ENCODE measurements around the gene RMI2.

Gene RMI2

GRCh38 chr16:11380836-11381235 lies 35.6 kb downstream of the RMI2 start:
- TF ChIP-seq PATZ1 (CRISPR knock-in tag; IDR thresholded peaks at IDR 0.05; ENCODE audit: borderline replicate concordance) (no peak), GLIS3 (CRISPR knock-in tag; IDR thresholded peaks at IDR 0.05) (no peak), ARNTL (CRISPR knock-in tag; IDR thresholded peaks at IDR 0.05; ENCODE audit: borderline replicate concordance, low read depth) (no peak), TCF4 (CRISPR knock-in tag; IDR thresholded peaks at IDR 0.05; ENCODE audit: borderline replicate concordance) (no peak), CSDC2 (CRISPR knock-in tag; IDR thresholded peaks at IDR 0.05) (no peak), TOX (CRISPR knock-in tag; IDR thresholded peaks at IDR 0.05; ENCODE audit: borderline replicate concordance) (no peak), ZNF70 (CRISPR knock-in tag; IDR thresholded peaks at IDR 0.05) (no peak), RARB (CRISPR knock-in tag; IDR thresholded peaks at IDR 0.05) (no peak), BACH2 (CRISPR knock-in tag; IDR thresholded peaks at IDR 0.05; ENCODE audit: borderline replicate concordance) (no peak), PPARA (CRISPR knock-in tag; IDR thresholded peaks at IDR 0.05; ENCODE audit: borderline replicate concordance) (no peak), ISL1 (CRISPR knock-in tag; IDR thresholded peaks at IDR 0.05) (no peak), SNAI2 (CRISPR knock-in tag; IDR thresholded peaks at IDR 0.05) (no peak)
- TF ChIP-seq, protein P1, sequence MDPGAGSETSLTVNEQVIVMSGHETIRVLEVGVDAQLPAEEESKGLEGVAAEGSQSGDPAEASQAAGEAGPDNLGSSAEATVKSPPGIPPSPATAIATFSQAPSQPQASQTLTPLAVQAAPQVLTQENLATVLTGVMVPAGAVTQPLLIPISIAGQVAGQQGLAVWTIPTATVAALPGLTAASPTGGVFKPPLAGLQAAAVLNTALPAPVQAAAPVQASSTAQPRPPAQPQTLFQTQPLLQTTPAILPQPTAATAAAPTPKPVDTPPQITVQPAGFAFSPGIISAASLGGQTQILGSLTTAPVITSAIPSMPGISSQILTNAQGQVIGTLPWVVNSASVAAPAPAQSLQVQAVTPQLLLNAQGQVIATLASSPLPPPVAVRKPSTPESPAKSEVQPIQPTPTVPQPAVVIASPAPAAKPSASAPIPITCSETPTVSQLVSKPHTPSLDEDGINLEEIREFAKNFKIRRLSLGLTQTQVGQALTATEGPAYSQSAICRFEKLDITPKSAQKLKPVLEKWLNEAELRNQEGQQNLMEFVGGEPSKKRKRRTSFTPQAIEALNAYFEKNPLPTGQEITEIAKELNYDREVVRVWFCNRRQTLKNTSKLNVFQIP (CRISPR knock-in tag; IDR thresholded peaks at IDR 0.05; ENCODE audit: borderline replicate concordance, low read depth): no peak
- no peak for ATAC-seq

DNA sequence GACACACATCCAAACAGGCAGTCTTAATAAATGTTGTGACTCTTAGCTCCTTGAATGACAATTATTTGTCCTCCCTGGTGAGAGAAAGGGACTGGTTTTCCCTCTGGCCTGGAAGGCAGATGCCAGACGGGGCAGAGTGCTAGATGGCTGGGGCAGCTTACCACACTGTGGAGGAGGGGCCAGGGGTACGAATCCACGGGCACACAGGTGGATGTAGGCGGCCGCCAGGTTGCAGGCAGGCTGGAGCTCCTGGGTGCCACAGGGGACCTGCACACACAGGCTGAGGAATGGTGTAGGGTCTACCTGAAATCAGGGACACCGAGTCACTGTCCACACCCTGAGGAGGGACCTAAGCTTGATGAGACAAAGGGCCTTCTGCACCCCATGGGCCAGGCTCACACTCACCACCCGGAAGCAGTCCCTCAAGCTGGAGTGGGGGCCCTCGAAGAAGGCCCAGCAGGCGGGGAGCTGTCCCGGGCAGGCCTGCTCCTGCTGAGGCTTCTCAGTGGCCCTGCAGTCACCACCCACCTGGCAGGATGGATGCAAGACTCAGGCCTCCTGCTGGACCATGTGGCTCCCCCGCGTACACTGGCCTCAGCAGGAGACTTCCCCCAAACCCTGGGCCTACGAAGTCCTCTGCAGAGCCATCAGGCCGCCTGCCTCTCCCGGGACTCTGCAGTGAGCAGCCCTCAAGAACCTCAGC lies 38.4 kb downstream of the RMI2 start:
- TF ChIP-seq TCF4 (CRISPR knock-in tag; IDR thresholded peaks at IDR 0.05; ENCODE audit: borderline replicate concordance): no peak
- no peak for TF ChIP-seq TOX (CRISPR knock-in tag; IDR thresholded peaks at IDR 0.05; ENCODE audit: borderline replicate concordance)
- TF ChIP-seq ZNF8 (CRISPR knock-in tag; IDR thresholded peaks at IDR 0.05): no peak
- no peak for TF ChIP-seq PATZ1 (CRISPR knock-in tag; IDR thresholded peaks at IDR 0.05; ENCODE audit: borderline replicate concordance)
- TF ChIP-seq SNAI2 (CRISPR knock-in tag; IDR thresholded peaks at IDR 0.05): no peak
- no peak for TF ChIP-seq ZNF565 (CRISPR knock-in tag; conservative IDR thresholded peaks at IDR 0.05; ENCODE audit: low read depth)
- no peak for TF ChIP-seq OSR1 (CRISPR knock-in tag; IDR thresholded peaks at IDR 0.05)
- TF ChIP-seq ZFP3 (CRISPR knock-in tag; IDR thresholded peaks at IDR 0.05): no peak
- no peak for TF ChIP-seq RARB (CRISPR knock-in tag; IDR thresholded peaks at IDR 0.05)
- TF ChIP-seq CSDC2 (CRISPR knock-in tag; IDR thresholded peaks at IDR 0.05): no peak
- TF ChIP-seq, protein P2, sequence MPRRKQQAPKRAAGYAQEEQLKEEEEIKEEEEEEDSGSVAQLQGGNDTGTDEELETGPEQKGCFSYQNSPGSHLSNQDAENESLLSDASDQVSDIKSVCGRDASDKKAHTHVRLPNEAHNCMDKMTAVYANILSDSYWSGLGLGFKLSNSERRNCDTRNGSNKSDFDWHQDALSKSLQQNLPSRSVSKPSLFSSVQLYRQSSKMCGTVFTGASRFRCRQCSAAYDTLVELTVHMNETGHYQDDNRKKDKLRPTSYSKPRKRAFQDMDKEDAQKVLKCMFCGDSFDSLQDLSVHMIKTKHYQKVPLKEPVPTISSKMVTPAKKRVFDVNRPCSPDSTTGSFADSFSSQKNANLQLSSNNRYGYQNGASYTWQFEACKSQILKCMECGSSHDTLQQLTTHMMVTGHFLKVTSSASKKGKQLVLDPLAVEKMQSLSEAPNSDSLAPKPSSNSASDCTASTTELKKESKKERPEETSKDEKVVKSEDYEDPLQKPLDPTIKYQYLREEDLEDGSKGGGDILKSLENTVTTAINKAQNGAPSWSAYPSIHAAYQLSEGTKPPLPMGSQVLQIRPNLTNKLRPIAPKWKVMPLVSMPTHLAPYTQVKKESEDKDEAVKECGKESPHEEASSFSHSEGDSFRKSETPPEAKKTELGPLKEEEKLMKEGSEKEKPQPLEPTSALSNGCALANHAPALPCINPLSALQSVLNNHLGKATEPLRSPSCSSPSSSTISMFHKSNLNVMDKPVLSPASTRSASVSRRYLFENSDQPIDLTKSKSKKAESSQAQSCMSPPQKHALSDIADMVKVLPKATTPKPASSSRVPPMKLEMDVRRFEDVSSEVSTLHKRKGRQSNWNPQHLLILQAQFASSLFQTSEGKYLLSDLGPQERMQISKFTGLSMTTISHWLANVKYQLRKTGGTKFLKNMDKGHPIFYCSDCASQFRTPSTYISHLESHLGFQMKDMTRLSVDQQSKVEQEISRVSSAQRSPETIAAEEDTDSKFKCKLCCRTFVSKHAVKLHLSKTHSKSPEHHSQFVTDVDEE (CRISPR knock-in tag; IDR thresholded peaks at IDR 0.05): no peak
- no peak for TF ChIP-seq PPARA (CRISPR knock-in tag; IDR thresholded peaks at IDR 0.05; ENCODE audit: borderline replicate concordance)
- no peak for TF ChIP-seq ARNTL (CRISPR knock-in tag; IDR thresholded peaks at IDR 0.05; ENCODE audit: borderline replicate concordance, low read depth)
- no peak for ATAC-seq

GRCh38 chr16:11384184-11384955 lies 39.1 kb downstream of the RMI2 start:
- no peak for ATAC-seq
- TF ChIP-seq ESRRG (CRISPR knock-in tag; IDR thresholded peaks at IDR 0.05) (no peak), PATZ1 (CRISPR knock-in tag; IDR thresholded peaks at IDR 0.05; ENCODE audit: borderline replicate concordance) (no peak), CSRNP3 (CRISPR knock-in tag; IDR thresholded peaks at IDR 0.05) (no peak), PPARA (CRISPR knock-in tag; IDR thresholded peaks at IDR 0.05; ENCODE audit: borderline replicate concordance) (no peak), ZC3H10 (CRISPR knock-in tag; IDR thresholded peaks at IDR 0.05) (no peak), TCF4 (CRISPR knock-in tag; IDR thresholded peaks at IDR 0.05; ENCODE audit: borderline replicate concordance) (no peak), OSR1 (CRISPR knock-in tag; IDR thresholded peaks at IDR 0.05) (no peak), ZFP3 (CRISPR knock-in tag; IDR thresholded peaks at IDR 0.05) (no peak), ARNTL (CRISPR knock-in tag; IDR thresholded peaks at IDR 0.05; ENCODE audit: borderline replicate concordance, low read depth) (no peak), GLIS3 (CRISPR knock-in tag; IDR thresholded peaks at IDR 0.05) (no peak)
- TF ChIP-seq, protein P1 (CRISPR knock-in tag; IDR thresholded peaks at IDR 0.05; ENCODE audit: borderline replicate concordance, low read depth): no peak

Data from SK-N-SH treated with all-trans-retinoic acid at 6 μM for 48 hours (cell line).